Measurements from ENCODE around the gene UBC.
A peak's percentile ranks its signal among the peaks of the same experiment; 100 is the strongest.
"Not testable (repeated sequence)": the region's sequence is repeated elsewhere in the genome, so short reads cannot be mapped to it uniquely, and the experiment has no call there.

Gene UBC

DNA sequence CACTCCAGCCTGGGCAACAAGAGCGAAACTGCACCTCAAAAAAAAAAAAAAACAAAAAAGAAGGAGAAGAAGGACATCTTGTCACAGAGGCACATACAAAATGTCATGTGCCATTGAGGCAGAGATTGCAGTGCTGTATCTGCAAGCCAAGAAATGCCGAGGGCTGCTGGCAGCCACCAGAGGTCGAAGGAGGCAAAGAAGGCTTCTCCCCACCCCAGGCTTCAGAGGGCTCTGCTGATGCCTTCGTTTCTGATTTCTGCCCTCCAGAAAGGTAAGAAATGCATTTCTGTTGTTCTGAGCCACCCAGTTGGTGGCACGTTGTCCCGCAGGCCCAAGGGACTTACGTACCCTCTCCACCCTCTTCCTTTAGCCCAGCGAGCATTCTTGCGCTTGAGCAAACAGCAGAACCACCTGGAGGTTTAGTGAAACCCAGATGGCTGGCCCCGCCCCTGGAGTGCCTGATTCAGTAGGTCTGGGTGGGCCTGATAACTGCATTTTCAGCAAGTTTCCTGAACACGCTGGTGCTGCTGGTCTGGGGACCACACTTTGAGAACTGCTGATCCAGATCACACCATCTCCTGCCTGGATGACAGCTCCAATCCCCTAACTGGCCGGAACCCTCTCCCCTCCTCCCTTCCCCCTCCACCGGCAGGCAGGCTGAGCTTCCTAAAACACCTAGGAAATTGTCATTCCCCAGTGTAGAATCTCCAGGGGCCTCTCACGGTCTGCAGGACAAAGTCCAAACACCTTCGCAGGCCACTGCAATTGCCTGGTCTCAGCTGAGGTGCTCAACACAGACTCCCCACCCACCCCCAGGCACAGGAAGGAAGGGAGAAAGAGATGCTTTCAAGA lies 29.6 kb downstream of the UBC start:
- DNase-seq (ENCODE audit: low spot score): peak; percentile 97

DNA sequence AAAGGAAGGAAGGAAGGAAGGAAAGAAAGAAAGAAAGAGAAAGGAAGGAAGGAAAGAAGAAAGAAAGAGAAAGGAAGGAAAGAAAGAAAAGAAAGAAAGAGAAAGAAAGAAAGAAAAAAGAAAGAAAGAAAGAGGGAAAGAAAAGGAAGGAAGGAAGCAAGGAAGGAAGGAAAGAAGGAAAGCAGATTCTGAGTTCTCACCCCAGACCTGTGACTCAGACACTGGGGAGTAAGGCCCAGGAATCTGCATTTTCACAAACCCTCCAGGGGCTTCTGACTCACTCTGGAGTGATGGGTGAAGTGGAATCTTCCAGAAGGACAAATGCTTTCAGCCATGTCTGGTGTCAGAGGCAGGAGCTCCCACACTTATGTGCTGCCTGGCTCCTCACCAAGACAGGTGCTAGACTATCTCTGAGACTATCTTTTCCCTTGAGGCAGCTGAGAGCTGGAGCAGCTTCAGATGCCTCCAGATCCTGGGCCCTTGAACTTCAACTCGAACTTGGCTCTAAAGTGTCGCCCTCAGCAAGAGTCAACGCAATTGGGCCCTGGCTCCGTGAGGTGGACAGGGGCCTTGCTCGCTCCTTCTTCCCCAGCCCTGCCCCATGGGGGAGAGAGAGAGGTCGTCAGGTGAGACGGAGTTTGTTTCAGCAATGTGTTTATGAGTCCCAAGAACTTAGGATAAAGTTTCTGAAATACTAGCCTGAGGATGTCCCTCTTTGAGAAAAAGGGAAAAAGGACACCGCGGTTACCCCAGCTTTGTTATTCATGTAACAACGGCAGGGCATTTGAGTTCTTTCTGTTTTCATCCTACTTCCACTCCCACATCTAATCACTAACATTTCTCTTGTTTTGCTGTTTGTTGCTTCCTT lies 31.0 kb downstream of the UBC start:
- peak; percentile 48 for DNase-seq (ENCODE audit: low spot score)

- DNase-seq (ENCODE audit: low spot score): no peak
Measured at GRCh38 chr12:124881123-124881522, 33.3 kb downstream of the UBC start.

DNA sequence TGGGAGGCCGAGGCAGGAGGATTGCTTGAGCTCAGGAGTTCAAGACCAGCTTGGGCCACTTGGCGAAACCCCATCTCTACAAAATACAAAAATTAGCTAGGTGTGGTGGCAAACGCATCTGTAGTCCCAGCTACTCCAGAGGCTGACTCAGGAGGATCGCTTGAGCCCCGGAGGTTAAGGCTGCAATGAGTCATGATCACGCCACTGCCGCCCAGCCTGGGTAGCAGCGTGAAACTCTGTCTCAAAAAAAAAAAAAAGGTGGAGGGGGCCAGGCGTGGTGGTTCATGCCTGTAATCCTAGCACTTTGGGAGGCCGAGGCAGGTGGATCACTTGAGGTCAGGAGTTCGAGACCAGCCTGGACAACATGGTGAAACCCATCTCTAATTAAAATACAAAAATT lies 34.1 kb downstream of the UBC start:
- DNase-seq (ENCODE audit: low spot score): not testable (repeated sequence)

- DNase-seq (ENCODE audit: low spot score): no peak
Measured at GRCh38 chr12:124878795-124879516, 35.5 kb downstream of the UBC start.

GRCh38 chr12:124877423-124877822 lies 37.0 kb downstream of the UBC start:
- DNase-seq (ENCODE audit: low spot score): no peak

- DNase-seq (ENCODE audit: low spot score): no peak
Measured at GRCh38 chr12:124876171-124876570, 38.3 kb downstream of the UBC start.

- DNase-seq (ENCODE audit: low spot score): no peak
Measured at GRCh38 chr12:124875803-124876132, 38.7 kb downstream of the UBC start.

GRCh38 chr12:124874988-124875802 lies 39.3 kb downstream of the UBC start:
- no peak for DNase-seq (ENCODE audit: low spot score)

- DNase-seq (ENCODE audit: low spot score): no peak
Measured at GRCh38 chr12:124874188-124874587, 40.3 kb downstream of the UBC start.

DNA sequence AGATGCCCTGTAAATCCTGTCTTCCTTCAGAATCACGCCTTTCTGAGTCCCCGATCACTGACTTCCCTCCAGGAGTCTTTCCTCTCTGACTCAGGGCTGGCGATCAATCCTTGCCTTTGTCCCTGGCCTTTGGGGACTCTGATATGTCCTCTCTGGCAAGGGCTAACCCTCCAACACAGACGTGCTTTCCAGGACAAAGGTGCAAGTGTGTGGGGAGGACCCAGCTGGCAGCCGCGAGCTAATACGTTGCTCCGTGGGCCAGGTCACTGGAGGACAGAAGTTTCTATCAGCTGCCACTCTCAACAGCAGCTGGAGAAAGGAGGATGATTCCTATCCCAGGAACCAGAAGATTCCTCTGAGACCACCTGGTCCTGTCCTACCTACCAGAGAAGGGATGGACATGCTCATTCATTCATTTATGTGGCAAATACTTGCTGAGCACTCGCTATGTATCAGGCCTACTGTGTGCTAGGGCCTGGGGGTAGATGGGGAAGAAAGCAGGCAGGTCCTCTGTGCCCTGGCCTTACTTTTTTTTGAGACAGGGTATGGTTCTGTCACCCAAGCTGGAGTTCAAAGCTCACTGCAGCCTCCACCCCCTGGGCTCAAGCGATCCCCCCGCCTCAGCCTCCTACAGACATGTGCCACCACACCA lies 42.3 kb downstream of the UBC start:
- DNase-seq (ENCODE audit: low spot score): no peak

- DNase-seq (ENCODE audit: low spot score): no peak
Measured at GRCh38 chr12:124871297-124871696, 43.2 kb downstream of the UBC start.

GRCh38 chr12:124870515-124870914 lies 43.9 kb downstream of the UBC start:
- DNase-seq (ENCODE audit: low spot score): no peak

DNA sequence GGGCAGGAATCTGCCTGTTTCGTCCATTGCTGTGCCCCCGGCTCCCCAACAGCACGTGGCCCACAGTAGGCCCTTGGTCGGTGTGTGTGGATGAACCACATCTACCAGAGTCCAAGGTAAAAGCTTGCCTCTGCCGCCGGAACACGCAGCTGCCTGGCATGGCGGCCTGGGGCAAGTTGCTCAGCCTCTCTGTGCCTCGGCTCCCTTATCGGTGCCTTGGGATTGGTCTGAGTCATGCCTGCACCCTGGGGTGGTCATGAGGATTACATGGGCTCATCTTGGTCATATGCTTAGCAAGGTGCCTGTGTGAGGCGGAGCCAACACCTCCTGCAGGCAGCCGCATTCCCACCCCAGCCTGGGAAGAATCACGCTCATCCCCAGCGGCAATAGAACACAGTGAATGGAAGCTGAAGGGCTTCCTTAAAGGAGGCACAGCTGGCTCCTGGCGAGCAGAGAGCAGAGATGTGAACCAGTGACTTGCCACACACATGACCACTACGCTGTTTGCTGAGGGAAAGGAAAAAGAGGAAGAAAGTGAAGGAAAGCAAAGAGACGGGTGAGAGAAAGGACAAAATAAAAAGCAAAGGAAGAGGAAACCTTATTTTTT lies 45.3 kb downstream of the UBC start:
- peak; percentile 30 for DNase-seq (ENCODE audit: low spot score)

DNA sequence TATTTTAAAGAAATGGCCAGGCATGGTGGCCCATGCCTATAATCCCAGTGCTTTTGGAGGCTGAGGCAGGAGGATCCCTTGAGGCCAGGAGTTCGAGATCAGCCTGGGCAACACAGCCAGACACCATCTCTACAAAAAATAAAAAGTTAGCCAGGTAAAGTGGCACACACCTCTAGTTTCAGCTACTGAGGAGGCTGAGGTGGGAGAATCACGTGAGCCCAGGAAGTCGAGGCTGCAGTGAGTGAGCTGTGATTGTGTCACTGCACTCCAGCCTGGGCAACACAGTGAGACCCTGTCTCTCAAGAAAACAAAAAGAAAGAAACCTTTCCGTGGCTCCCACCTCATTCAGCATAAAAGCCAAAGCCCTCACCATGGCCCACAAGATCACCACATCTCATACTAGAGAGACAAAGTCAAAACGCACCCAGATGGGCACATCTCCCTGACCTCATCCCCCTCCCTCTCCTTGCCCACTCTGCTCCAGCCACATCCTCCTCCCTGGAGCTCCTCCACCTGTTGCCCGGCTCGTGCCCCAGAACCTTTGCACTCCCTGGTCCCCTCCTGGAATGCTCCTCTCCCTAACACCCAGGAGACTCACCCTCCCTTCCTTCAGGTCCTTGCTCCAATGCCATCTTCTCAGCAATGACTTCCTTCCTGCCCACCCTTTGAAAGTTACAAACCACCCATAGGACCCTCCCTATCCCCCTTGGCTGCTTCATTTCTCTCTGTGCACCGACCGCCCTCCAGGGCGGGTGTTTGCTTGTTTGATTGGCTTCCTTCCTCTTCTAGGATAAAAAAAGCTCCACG lies 46.0 kb downstream of the UBC start:
- no peak for DNase-seq (ENCODE audit: low spot score)

- no peak for DNase-seq (ENCODE audit: low spot score)
Measured at GRCh38 chr12:124867401-124867930, 47.0 kb downstream of the UBC start.

DNA sequence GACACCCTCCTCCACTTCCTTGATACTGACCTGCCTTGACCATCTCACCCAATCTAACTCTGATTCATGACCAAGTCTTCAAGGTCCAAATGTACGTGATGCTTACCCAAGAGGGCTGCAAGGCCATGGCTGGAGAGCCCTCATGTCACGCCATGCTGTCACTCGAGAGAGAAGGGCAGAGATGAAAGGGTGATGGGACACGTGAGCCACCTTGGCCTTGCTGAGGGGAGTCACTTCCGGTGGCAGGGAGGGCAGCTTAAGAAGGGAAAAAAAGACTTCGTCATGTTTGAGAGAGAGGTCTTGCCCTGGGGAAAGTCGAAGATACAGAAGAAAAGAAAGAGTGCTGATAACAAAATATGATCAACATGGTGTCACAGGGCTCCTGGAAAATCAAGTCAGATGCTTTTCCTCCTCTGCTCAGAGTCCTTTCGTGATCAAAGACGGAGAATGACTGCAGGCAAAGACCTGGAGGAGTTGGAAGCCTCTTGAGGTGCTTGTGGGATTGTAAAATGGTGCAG lies 47.5 kb downstream of the UBC start:
- no peak for DNase-seq (ENCODE audit: low spot score)

DNA sequence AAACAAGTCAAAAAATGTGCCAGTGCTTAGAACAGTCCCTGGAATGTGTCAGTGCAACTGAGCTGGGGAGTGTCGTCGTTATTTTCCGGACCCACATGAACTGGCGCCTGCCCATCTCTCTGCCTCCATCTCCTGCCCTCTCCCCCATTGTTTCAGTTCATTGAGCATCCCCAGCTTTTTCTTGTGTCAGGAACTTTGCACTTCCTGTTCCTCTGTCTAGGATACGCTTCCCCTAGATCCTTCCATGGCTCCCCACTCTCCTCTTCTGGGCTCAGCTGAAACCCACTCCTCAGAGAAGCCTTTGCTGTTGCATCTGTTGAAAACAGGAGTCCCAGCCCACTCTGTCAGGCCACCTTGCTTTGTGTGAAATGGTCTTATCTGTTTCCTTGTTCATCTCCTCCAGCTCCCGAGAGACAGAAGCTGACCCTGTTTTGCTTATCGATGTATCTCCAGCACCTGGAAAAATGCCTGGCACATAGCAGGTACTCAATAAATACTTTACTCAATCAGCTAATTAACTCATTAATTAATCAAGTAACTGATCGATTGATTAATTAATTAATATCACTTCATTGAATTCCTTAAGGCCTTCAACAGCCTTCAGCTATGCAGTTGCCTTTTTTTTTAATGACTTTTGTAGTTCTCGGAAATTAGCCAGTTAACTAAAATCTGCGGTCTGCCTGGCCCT lies 48.1 kb downstream of the UBC start:
- DNase-seq (ENCODE audit: low spot score): no peak

GRCh38 chr12:124865728-124866127 lies 48.7 kb downstream of the UBC start:
- no peak for DNase-seq (ENCODE audit: low spot score)
